Osteocyte (in vitro differentiated cells): ENCODE data around the gene CASP14. TPM values are rescaled to one million over a fixed set of nuclear protein-coding genes. Genes with fewer than 3 reads are reported as not detected.
"Not testable (repeated sequence)": the region's sequence is repeated elsewhere in the genome, so short reads cannot be mapped to it uniquely, and the experiment has no call there.

Source experiments
- DNase-seq: peaks from one replicate; pipeline ENCODE4 v3.0.0; 2021; ENCODE audit warnings: mixed read lengths; ENCODE audit not compliant: unreplicated experiment; ENCODE audit errors: extremely low spot score
- H3K27ac Mint-ChIP-seq: one replicate; pipeline ENCODE4 v1.8.0; 2021; ENCODE audit warnings: mild to moderate bottlenecking, mixed read lengths; ENCODE audit not compliant: unreplicated experiment
- H3K27me3 Mint-ChIP-seq: one replicate; pipeline ENCODE4 v1.8.0; 2021; ENCODE audit warnings: mixed read lengths; ENCODE audit not compliant: unreplicated experiment
- H3K36me3 Mint-ChIP-seq: one replicate; pipeline ENCODE4 v1.8.0; 2021; ENCODE audit warnings: mixed read lengths; ENCODE audit not compliant: unreplicated experiment
- H3K4me1 Mint-ChIP-seq: one replicate; pipeline ENCODE4 v1.8.0; 2021; ENCODE audit warnings: mixed read lengths; ENCODE audit not compliant: unreplicated experiment
- H3K4me3 Mint-ChIP-seq: one replicate; pipeline ENCODE4 v1.8.0; 2021; ENCODE audit warnings: mild to moderate bottlenecking, moderate library complexity, mixed read lengths; ENCODE audit not compliant: unreplicated experiment
- H3K9me3 Mint-ChIP-seq: one replicate; pipeline ENCODE4 v1.8.0; 2021; ENCODE audit warnings: mixed read lengths; ENCODE audit not compliant: unreplicated experiment
- CTCF ChIP-seq: fragments of 200-600 bp; sonication (generic); IDR thresholded peaks from 2 replicates; pipeline ENCODE4 v1.5.0; 2021; ENCODE audit warnings: antibody characterized with exemption, mild to moderate bottlenecking, moderate library complexity
- total RNA-seq: library from RNA; stranded (reverse); gene quantifications from 2 replicates; pipeline ENCODE4 v1.2.1, GENCODE V29; 2021

CASP14 gene
- total RNA-seq, 1 donor from 2014 or later = not detected

- no peak for DNase-seq
- Mint-ChIP-seq H3K27ac (no peak overlapping the region), H3K4me3 (no peak overlapping the region), H3K9me3 (no peaks in the 10 kb centered on the region), H3K4me1 (no peaks in the 10 kb centered on the region), H3K36me3 (no peaks in the 10 kb centered on the region), H3K27me3 (no peaks in the 10 kb centered on the region)
- no peak for TF ChIP-seq CTCF
These were observed 3.8 kb upstream of the CASP14 start for GRCh38 chr19:15045506-15045905.

GRCh38 chr19:15047680-15048079 lies 1.6 kb upstream of the CASP14 start:
- H3K9me3 Mint-ChIP-seq = peaks cover 7% of the 10 kb centered on the region
- H3K4me3 Mint-ChIP-seq = no peak overlapping the region
- no peak for TF ChIP-seq CTCF
- no peak overlapping the region for H3K27ac Mint-ChIP-seq
- no peaks in the 10 kb centered on the region for H3K36me3 Mint-ChIP-seq
- H3K27me3 Mint-ChIP-seq = no peaks in the 10 kb centered on the region
- no peaks in the 10 kb centered on the region for H3K4me1 Mint-ChIP-seq
- no peak for DNase-seq

GRCh38 chr19:15048128-15048527 lies 1.2 kb upstream of the CASP14 start:
- H3K36me3 Mint-ChIP-seq = no peaks in the 10 kb centered on the region
- no peaks in the 10 kb centered on the region for H3K27me3 Mint-ChIP-seq
- no peak overlapping the region for H3K27ac Mint-ChIP-seq
- TF ChIP-seq CTCF = no peak
- H3K4me3 Mint-ChIP-seq = no peak overlapping the region
- H3K9me3 Mint-ChIP-seq = peaks cover 7% of the 10 kb centered on the region
- H3K4me1 Mint-ChIP-seq = no peaks in the 10 kb centered on the region
- no peak for DNase-seq

GRCh38 chr19:15050639-15051038 lies 1.4 kb downstream of the CASP14 start:
- H3K9me3 Mint-ChIP-seq = peaks cover 7% of the 10 kb centered on the region
- H3K27me3 Mint-ChIP-seq = no peaks in the 10 kb centered on the region
- H3K27ac Mint-ChIP-seq = no peak overlapping the region
- no peaks in the 10 kb centered on the region for H3K36me3 Mint-ChIP-seq
- DNase-seq = no peak
- no peaks in the 10 kb centered on the region for H3K4me1 Mint-ChIP-seq
- TF ChIP-seq CTCF = no peak
- H3K4me3 Mint-ChIP-seq = no peak overlapping the region

GRCh38 chr19:15062036-15062435 lies 12.8 kb downstream of the CASP14 start:
- H3K36me3 Mint-ChIP-seq = no peaks in the 10 kb centered on the region
- no peak overlapping the region for H3K27ac Mint-ChIP-seq
- no peak for TF ChIP-seq CTCF
- peaks cover 15% of the 10 kb centered on the region for H3K27me3 Mint-ChIP-seq
- no peaks in the 10 kb centered on the region for H3K4me1 Mint-ChIP-seq
- H3K4me3 Mint-ChIP-seq = no peak overlapping the region
- H3K9me3 Mint-ChIP-seq = no peaks in the 10 kb centered on the region
- DNase-seq = no peak

- H3K4me3 Mint-ChIP-seq, H3K4me1 Mint-ChIP-seq, DNase-seq, H3K36me3 Mint-ChIP-seq, H3K27ac Mint-ChIP-seq, H3K9me3 Mint-ChIP-seq: not testable (repeated sequence)
- peaks cover 20% of the 10 kb centered on the region for H3K27me3 Mint-ChIP-seq
These were observed 21.1 kb downstream of the CASP14 start for GRCh38 chr19:15070386-15070785.
